Epithelial cell of proximal tubule (primary cell): ENCODE measurements around the gene NRP2. TPM values are rescaled to one million over a fixed set of nuclear protein-coding genes. Genes with fewer than 3 reads are reported as not detected.

Source experiments
- DNase-seq: peaks from one replicate; pipeline ENCODE4 v3.0.0-alpha.2; 2011; ENCODE audit warnings: low read depth
- H3K4me3 ChIP-seq: 2 replicates; pipeline ENCODE4 v1.5.1; 2011; ENCODE audit warnings: low read depth, mild to moderate bottlenecking, low read length
- CTCF ChIP-seq: conservative IDR thresholded peaks from 2 replicates; pipeline ENCODE4 v1.5.1; 2012; ENCODE audit warnings: low read depth, mild to moderate bottlenecking, low read length
- total RNA-seq: library from RNA; depleted of rRNA; stranded (reverse); fragments of >200 nt; gene quantifications from 2 replicates; pipeline ENCODE4 v1.2.3, GENCODE V29; 2015

NRP2 gene
- total RNA-seq, 1 donor from 2014 or later: 36.5 TPM

- no peak overlapping the region for H3K4me3 ChIP-seq
- TF ChIP-seq CTCF: no peak
- no peak for DNase-seq
Observed at GRCh38 chr2:205759257-205759656, 77.0 kb downstream of the NRP2 start.

- no peak overlapping the region for H3K4me3 ChIP-seq
- TF ChIP-seq CTCF: no peak
- no peak for DNase-seq
Observed at GRCh38 chr2:205759732-205760131, 77.4 kb downstream of the NRP2 start.

- no peak for TF ChIP-seq CTCF
- no peak for DNase-seq
Observed at GRCh38 chr2:205760157-205760556, 77.9 kb downstream of the NRP2 start.

GRCh38 chr2:205761421-205761820 is 79.1 kb downstream of the NRP2 start:
- DNase-seq: no peak
- no peak for TF ChIP-seq CTCF

More at GRCh38 chr2:205760157-205760556, 77.9 kb downstream of the NRP2 start:
- H3K4me3 ChIP-seq: no peak overlapping the region

GRCh38 chr2:205762881-205763280 is 80.6 kb downstream of the NRP2 start:
- H3K4me3 ChIP-seq: no peak overlapping the region
- no peak for DNase-seq
- no peak for TF ChIP-seq CTCF

More at GRCh38 chr2:205761421-205761820, 79.1 kb downstream of the NRP2 start:
- no peak overlapping the region for H3K4me3 ChIP-seq

- TF ChIP-seq CTCF: peak; percentile 39
- H3K4me3 ChIP-seq: no peak overlapping the region
- DNase-seq: no peak
Observed at GRCh38 chr2:205763708-205764211, 81.5 kb downstream of the NRP2 start.

- no peak for DNase-seq
- TF ChIP-seq CTCF: no peak
- H3K4me3 ChIP-seq: no peak overlapping the region
Observed at GRCh38 chr2:205764270-205764746, 82.0 kb downstream of the NRP2 start.
